Choroid plexus epithelial cell (primary cell): ENCODE data around the gene TAF10.

ENCODE experiments used
- DNase-seq: peaks from one replicate; pipeline ENCODE4 v3.0.0-alpha.2; 2010; ENCODE audit warnings: low read depth
- H3K4me3 ChIP-seq: 2 replicates; pipeline ENCODE4 v1.5.1; 2011; ENCODE audit warnings: low read depth, mild to moderate bottlenecking, control low read depth, low read length, moderate library complexity
- CTCF ChIP-seq: conservative IDR thresholded peaks from 2 replicates; pipeline ENCODE4 v1.5.1; 2011; ENCODE audit warnings: low read depth, mild to moderate bottlenecking, control low read depth, inconsistent platforms, low read length, moderate library complexity

Gene TAF10

GRCh38 chr11:6612213-6613041, at the start of gene TAF10:
Gene TAF10, minus strand, starts transcription at chr11:6612216. Its CDS starts 27 bp downstream, at chr11:6612189.
- peak; percentile 97 for DNase-seq
- peak; percentile 60 for TF ChIP-seq CTCF
- H3K4me3 ChIP-seq = peak within 1 kb of the TSS; percentile 80

- no peak for TF ChIP-seq CTCF
- DNase-seq = no peak
- H3K4me3 ChIP-seq = no peak overlapping the region
Measured at GRCh38 chr11:6660712-6661111, 48.7 kb upstream of the TAF10 start.

GRCh38 chr11:6658647-6659046, 46.6 kb upstream of the TAF10 start:
- no peak for DNase-seq
- TF ChIP-seq CTCF = no peak
- H3K4me3 ChIP-seq = no peak overlapping the region

GRCh38 chr11:6657346-6657745, 45.3 kb upstream of the TAF10 start:
- no peak for TF ChIP-seq CTCF

GRCh38 chr11:6656936-6657335, 44.9 kb upstream of the TAF10 start:
- no peak overlapping the region for H3K4me3 ChIP-seq
- no peak for DNase-seq
- no peak for TF ChIP-seq CTCF

More at GRCh38 chr11:6657346-6657745, 45.3 kb upstream of the TAF10 start:
- H3K4me3 ChIP-seq = no peak overlapping the region
- no peak for DNase-seq

- TF ChIP-seq CTCF = no peak
- H3K4me3 ChIP-seq = no peak overlapping the region
- DNase-seq = no peak
Measured at GRCh38 chr11:6656584-6656915, 44.5 kb upstream of the TAF10 start.
